HEK293 (cell line): ENCODE measurements around the gene GLTPD2.

Source experiments
- CTCF ChIP-seq: fragments of 450-650 bp; formaldehyde crosslinking; IDR thresholded peaks from 2 replicates; pipeline ENCODE4 v1.5.1; 2016; ENCODE audit warnings: missing biosample characterization, missing genetic modification characterization
- KLF16 ChIP-seq: fragments of 450-650 bp; formaldehyde crosslinking; IDR thresholded peaks from 2 replicates; pipeline ENCODE4 v1.5.1; 2017; ENCODE audit warnings: missing biosample characterization, missing genetic modification characterization
- MEIS1 ChIP-seq: sonication (generic); formaldehyde crosslinking; IDR thresholded peaks from 2 replicates; pipeline ENCODE4 v1.8.1; 2022; ENCODE audit warnings: missing genetic modification reagents, mild to moderate bottlenecking, borderline replicate concordance
- ZNF274 ChIP-seq, 2 experiments: fragments of 200-500 bp in 1 of 2; fragments of 450-650 bp in 1 of 2; sonication (Bioruptor generic) in 1 of 2; formaldehyde crosslinking in 1 of 2; IDR thresholded peaks; 2 replicates each; pipeline versions ENCODE4 v1.5.1 to v1.6.1; 2014 to 2016; ENCODE audit warnings: borderline replicate concordance in 1 of 2, inconsistent platforms in 1 of 2, low read length in 1 of 2, missing biosample characterization in 1 of 2, missing genetic modification characterization in 1 of 2
- ZNF610 ChIP-seq: fragments of 450-650 bp; formaldehyde crosslinking; IDR thresholded peaks from 2 replicates; pipeline ENCODE4 v1.5.1; 2016; ENCODE audit warnings: missing biosample characterization, missing genetic modification characterization, borderline replicate concordance

GRCh38 chr17:4740025-4740351 lies 48.8 kb upstream of the GLTPD2 start:
- TF ChIP-seq CTCF (tag by site-specific recombination) (no peak), ZNF610 (tag by site-specific recombination) (no peak), MEIS1 (CRISPR knock-in tag) (no peak), KLF16 (tag by site-specific recombination) (no peak), ZNF274 (IDR thresholded peaks at IDR 0.05; ENCODE audit: low read length) (no peak), ZNF274 (tag by site-specific recombination; IDR thresholded peaks at IDR 0.05; ENCODE audit: borderline replicate concordance) (no peak)
